AG08396 (cell line): ENCODE measurements around the gene SPIRE1.

Experiments used
- DNase-seq: peaks from one replicate; pipeline ENCODE4 v3.0.0; 2012; ENCODE audit warnings: low spot score, mixed read lengths

SPIRE1 gene

GRCh38 chr18:12657684-12658425, at the start of gene SPIRE1:
SPIRE1 (minus strand) TSS chr18:12658107; CDS start chr18:12657866, 241 bp downstream.
- peak; percentile 86 for DNase-seq

GRCh38 chr18:12703664-12704063, 45.8 kb upstream of the SPIRE1 start:
- DNase-seq = peak; percentile 64

GRCh38 chr18:12703096-12703567, 45.2 kb upstream of the SPIRE1 start:
- DNase-seq = no peak

GRCh38 chr18:12702221-12703095, 44.6 kb upstream of the SPIRE1 start, which contains the start of the genes CEP76 and PSMG2:
CEP76 (minus strand) TSS chr18:12702723; CDS start chr18:12702548, 175 bp downstream.
PSMG2 (plus strand) TSS chr18:12703042; CDS start chr18:12703108, 66 bp downstream.
- DNase-seq = peak; percentile 95

GRCh38 chr18:12701161-12701560, 43.3 kb upstream of the SPIRE1 start:
- peak; percentile 16 for DNase-seq

- DNase-seq = no peak
Observed at GRCh38 chr18:12699747-12700146, 41.8 kb upstream of the SPIRE1 start.

GRCh38 chr18:12694032-12694431, 36.1 kb upstream of the SPIRE1 start:
- no peak for DNase-seq

GRCh38 chr18:12692206-12692605, 34.3 kb upstream of the SPIRE1 start:
- no peak for DNase-seq

GRCh38 chr18:12689256-12689850, 31.4 kb upstream of the SPIRE1 start:
- DNase-seq = no peak

- no peak for DNase-seq
Observed at GRCh38 chr18:12686100-12686499, 28.2 kb upstream of the SPIRE1 start.

- DNase-seq = no peak
Observed at GRCh38 chr18:12679183-12679786, 21.4 kb upstream of the SPIRE1 start.

- DNase-seq = no peak
Observed at GRCh38 chr18:12668041-12668440, 10.1 kb upstream of the SPIRE1 start.

- peak; percentile 70 for DNase-seq
Observed at GRCh38 chr18:12659904-12660605, 2.1 kb upstream of the SPIRE1 start.

GRCh38 chr18:12658426-12659138, 675 bp upstream of the SPIRE1 start:
- DNase-seq = no peak

- peak; percentile 71 for DNase-seq
Observed at GRCh38 chr18:12656938-12657683, 796 bp downstream of the SPIRE1 start.

- DNase-seq = no peak
Observed at GRCh38 chr18:12656605-12656937, 1.3 kb downstream of the SPIRE1 start.

- DNase-seq = no peak
Observed at GRCh38 chr18:12654971-12655370, 2.9 kb downstream of the SPIRE1 start.

- no peak for DNase-seq
Observed at GRCh38 chr18:12652861-12653401, 5.0 kb downstream of the SPIRE1 start.

GRCh38 chr18:12651651-12652050, 6.3 kb downstream of the SPIRE1 start:
- no peak for DNase-seq

- DNase-seq = no peak
Observed at GRCh38 chr18:12647773-12648172, 10.1 kb downstream of the SPIRE1 start.
